Stimulated activated CD8-positive, alpha-beta memory T cell treated with anti-CD3 and anti-CD28 coated beads, Interleukin-4, amount 100 ng/mL, for 24 hours (primary cell): ENCODE data around the gene ST3GAL3.

Experiments used
- DNase-seq: peaks from one replicate; pipeline ENCODE4 v3.0.0-alpha.2; 2020; ENCODE audit warnings: low read depth

Gene ST3GAL3

GRCh38 chr1:43879414-43879813, 172.1 kb downstream of the ST3GAL3 start:
- no peak for DNase-seq

- no peak for DNase-seq
Observed at GRCh38 chr1:43879996-43880395, 172.7 kb downstream of the ST3GAL3 start.

- DNase-seq, result no peak
Observed at GRCh38 chr1:43880604-43881003, 173.3 kb downstream of the ST3GAL3 start.

DNA sequence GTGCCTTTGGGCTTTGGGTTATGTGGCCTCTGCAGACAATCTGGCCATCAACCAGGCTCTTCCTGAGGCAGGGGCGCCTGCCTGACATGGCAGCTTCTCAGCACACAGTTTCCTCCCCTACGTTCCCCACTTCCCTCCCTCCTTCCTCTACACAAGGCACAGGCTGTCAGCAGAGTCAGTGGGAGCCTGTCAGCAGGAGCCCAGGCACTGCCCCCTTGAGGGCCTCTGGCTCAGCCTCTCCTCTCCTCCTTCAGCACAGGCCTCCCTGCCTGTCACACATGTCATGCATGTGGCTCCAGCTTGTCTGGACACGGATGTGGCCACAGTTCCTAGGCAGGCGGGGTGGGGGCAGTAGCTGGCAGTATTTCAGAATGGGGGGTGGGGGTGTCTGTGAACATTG, 174.1 kb downstream of the ST3GAL3 start:
- no peak for DNase-seq

DNA sequence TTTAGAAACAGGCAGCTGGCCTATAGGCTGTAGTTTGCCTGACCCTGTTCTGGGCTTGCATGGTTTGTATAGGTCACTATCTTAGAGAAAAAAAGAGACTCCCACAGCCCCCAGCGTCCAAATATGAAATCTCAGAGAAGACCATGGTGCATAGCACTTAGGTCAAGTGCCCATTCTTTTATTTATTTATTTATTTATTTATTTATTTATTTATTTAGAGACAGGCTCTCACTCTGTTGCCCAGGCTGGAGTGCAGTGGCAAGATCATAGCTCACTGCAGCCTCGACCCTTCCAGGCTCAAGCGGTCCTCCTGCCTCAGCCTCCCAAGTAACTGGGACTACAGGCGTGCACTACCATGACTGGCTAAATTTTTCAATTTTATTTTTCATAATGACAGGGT, 175.4 kb downstream of the ST3GAL3 start:
- no peak for DNase-seq

- no peak for DNase-seq
Observed at GRCh38 chr1:43883321-43883720, 176.0 kb downstream of the ST3GAL3 start.

DNA sequence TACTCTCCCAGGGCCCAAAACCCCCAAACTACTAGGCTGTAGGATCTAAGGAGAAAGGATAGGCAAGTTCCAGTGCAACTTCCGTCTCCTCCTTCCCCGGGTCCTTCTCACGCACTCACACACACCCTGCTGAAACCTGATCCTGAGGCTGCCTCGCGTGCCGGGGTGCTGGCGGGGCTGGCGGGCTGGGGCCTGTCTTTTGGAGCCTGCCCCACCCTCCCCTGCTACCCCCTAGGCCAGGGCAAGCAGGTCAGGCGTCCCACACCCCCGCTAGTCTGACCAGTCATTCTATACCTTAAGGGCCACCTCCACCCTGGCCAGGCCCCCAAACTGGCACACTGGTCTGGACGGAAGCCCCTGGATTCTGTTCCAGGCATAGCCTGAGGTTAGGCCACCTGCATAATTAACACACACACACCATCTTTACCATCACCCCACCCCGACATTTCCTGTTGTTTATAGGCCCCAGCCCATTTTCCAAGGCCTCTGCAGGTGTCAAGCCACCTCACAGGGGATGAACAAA, 178.0 kb downstream of the ST3GAL3 start:
- DNase-seq, result no peak

DNA sequence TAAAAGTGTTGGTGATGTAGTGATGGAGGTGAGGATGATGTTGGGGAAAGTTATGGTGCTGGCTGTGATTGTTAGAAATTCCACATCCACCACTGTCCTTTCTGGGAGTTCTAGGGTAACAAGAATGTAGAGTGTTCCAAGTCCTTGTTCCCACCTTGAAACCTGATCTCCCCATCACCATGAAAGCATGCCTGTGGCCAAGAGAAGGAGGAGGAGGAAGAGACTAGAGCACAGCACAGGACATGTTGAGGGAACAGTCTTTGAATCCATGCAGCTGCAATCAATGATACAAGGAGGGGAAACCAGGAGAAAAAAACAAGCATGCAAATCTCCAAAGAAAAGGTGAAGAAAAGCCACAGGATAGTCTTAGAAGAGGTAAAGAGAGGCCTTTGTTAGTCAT, 180.4 kb downstream of the ST3GAL3 start:
- no peak for DNase-seq

DNA sequence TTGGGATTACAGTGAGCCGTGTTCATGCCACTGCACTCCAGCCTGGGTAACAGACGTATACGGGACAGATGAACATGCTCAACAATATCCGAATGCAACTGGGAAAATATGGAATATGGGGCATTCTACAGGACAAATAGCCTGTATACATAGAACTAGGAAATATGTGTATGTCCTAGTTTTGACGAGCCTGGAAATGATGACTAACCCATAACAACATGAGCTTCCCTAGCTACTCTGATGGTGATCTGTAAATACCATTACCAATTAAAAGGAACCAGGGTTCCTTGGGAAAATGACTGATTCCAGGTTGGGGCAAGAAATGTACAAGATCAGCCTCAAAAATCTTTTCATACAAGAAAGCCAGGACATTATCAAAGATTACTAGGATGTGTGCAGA, 183.5 kb downstream of the ST3GAL3 start:
- DNase-seq, result no peak

GRCh38 chr1:43893006-43893405, 185.7 kb downstream of the ST3GAL3 start:
- no peak for DNase-seq

GRCh38 chr1:43898981-43899380, 191.6 kb downstream of the ST3GAL3 start:
- no peak for DNase-seq

- no peak for DNase-seq
Observed at GRCh38 chr1:43900386-43900785, 193.1 kb downstream of the ST3GAL3 start.

GRCh38 chr1:43901196-43901961, 194.0 kb downstream of the ST3GAL3 start:
- DNase-seq, result no peak

- no peak for DNase-seq
Observed at GRCh38 chr1:43902058-43902831, 194.9 kb downstream of the ST3GAL3 start.

- no peak for DNase-seq
Observed at GRCh38 chr1:43904660-43905551, 197.6 kb downstream of the ST3GAL3 start.

DNA sequence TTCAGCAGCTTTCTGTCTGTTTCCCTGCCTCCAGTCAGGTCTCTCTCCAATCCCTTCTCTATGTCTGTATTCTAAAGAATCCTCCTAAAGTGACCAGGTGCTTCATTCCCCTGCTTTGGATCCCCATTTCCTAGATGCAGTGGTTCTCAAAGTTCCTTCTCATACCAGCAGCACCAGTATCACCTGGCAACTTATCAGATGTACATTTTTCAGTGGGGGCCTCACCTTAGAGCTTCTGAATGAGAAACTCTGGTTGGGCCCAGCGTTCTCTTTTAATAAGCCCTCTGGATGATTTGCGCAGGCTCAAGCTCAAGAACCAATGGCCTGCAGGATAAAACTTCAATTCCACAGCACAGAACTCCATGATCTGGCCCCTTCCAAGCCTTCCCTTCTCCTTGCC, 200.9 kb downstream of the ST3GAL3 start:
- DNase-seq, result no peak

DNA sequence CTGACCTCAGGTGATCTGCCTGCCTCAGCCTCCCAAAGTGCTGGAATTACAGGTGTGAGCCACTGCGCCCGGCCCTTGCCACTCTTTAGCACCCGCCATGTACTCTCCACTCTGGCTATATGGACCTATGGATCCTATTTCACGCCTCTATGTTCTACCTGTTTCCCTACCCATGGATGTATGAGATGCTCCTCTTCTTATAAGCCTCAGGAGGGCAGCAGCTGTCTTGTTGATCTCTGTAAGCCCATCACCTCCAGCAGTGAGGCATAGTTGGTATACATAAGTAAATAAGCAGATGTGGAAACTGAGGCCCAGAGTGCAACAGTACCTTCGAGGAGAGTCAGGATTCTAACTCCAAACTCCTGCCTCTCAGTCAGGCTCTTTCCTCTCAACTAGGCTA, 201.5 kb downstream of the ST3GAL3 start:
- no peak for DNase-seq

GRCh38 chr1:43910343-43910742, 203.0 kb downstream of the ST3GAL3 start:
- no peak for DNase-seq

GRCh38 chr1:43912607-43913006, 205.3 kb downstream of the ST3GAL3 start:
- DNase-seq, result no peak

- no peak for DNase-seq
Observed at GRCh38 chr1:43913051-43913501, 205.7 kb downstream of the ST3GAL3 start.

DNA sequence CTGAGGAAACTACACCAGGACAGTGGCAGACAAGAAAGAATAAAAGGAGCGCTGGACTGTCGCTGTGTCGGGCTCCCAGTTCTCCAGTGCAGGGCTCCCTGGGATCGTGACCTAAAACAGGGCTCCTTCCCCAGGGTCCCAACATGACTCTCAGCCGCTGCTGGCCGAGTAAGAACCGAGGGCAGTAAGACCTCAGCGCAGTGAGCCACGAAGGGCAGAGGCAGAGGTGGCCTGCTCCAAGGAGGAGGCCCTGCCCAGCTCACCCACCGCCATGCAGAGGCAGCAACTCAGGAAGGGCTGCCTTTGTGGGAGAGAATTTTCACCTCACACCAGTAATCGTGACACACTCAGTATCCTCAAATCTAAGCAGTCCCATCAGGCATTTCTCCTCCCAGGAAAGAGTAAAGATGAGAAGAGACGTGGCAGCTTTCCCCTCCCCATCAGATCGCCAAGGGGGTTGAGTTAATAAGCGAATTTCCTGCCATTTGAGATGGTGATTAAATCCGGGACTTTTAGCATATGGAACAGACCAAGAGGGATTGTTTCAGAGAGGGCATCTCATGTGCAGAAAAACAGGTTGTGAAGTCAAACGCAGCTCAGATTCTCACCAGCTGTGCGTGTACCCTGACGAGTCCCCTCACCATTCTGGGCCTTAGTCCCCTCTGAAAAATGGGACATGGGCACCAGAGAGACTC, 206.5 kb downstream of the ST3GAL3 start:
- no peak for DNase-seq
